Omental fat pad (tissue), 4 donors: ENCODE results near the gene COMMD9. TPM values are rescaled to one million over a fixed set of nuclear protein-coding genes. Genes with fewer than 3 reads are reported as not detected.

ENCODE experiments used
- ATAC-seq: fragments of 150-250 bp; one replicate; pipeline ENCODE4 v1.9.1; 2016; ENCODE audit warnings: mild to moderate bottlenecking, moderate library complexity; ENCODE audit not compliant: low FRiP score
- DNase-seq: peaks from one replicate; pipeline ENCODE4 v3.0.0-alpha.2; 2019; ENCODE audit warnings: low spot score
- CTCF ChIP-seq, 3 donors: fragments of 450-650 bp; IDR thresholded peaks; one replicate each; pipeline ENCODE4 v1.5.1; 2016 to 2017; ENCODE audit warnings: antibody characterized with exemption in 3 of 3, mild to moderate bottlenecking in 3 of 3, moderate library complexity in 2 of 3
- total RNA-seq, 4 donors: library from RNA; depleted of rRNA; stranded (reverse); fragments of >200 nt; gene quantifications; one replicate each; pipeline ENCODE4 v1.1.0, GENCODE V29; 2016

The COMMD9 gene
- total RNA-seq, 4 donors from 2014 or later, result 37.3 to 52.6 (median 41.6) TPM

GRCh38 chr11:36278531-36279282, 10.5 kb downstream of the COMMD9 start:
- ATAC-seq (no peak), DNase-seq (no peak)
- TF ChIP-seq CTCF (IDR thresholded peaks at IDR 0.05), result no peak

- no peak for ATAC-seq
- no peak for DNase-seq
- no peak for TF ChIP-seq CTCF (IDR thresholded peaks at IDR 0.05)
Measured at GRCh38 chr11:36274414-36274813, 14.8 kb downstream of the COMMD9 start.

- no peak for ATAC-seq
- TF ChIP-seq CTCF (IDR thresholded peaks at IDR 0.05), result no peak
Measured at GRCh38 chr11:36273110-36273509, 16.1 kb downstream of the COMMD9 start.

GRCh38 chr11:36271794-36272407, 17.3 kb downstream of the COMMD9 start:
- ATAC-seq, result no peak
- no peak for DNase-seq
- no peak for TF ChIP-seq CTCF (IDR thresholded peaks at IDR 0.05)

More at GRCh38 chr11:36273110-36273509, 16.1 kb downstream of the COMMD9 start:
- DNase-seq, result no peak

- TF ChIP-seq CTCF (IDR thresholded peaks at IDR 0.05), result no peak
- ATAC-seq, result no peak
- DNase-seq, result no peak
Measured at GRCh38 chr11:36270701-36271100, 18.5 kb downstream of the COMMD9 start.

GRCh38 chr11:36268337-36268985, 20.8 kb downstream of the COMMD9 start:
- ATAC-seq, result no peak
- no peak for DNase-seq
- no peak for TF ChIP-seq CTCF (IDR thresholded peaks at IDR 0.05)
